Measurements from ENCODE around the gene CRIP1.

The CRIP1 gene

GRCh38 chr14:105485739-105486162 lies 935 bp upstream of the CRIP1 start:
- TF ChIP-seq CTCF (IDR thresholded peaks at IDR 0.05; ENCODE audit: insufficient read depth, low read length, poor library complexity, severe bottlenecking): peak; percentile 28
- TF ChIP-seq EZH2phosphoT487 (conservative IDR thresholded peaks at IDR 0.05; ENCODE audit: low read length): 0 out of 2 replicates have a peak, but pooled peaks have one; percentile 79
- Histone ChIP-seq H3K4me2 (ENCODE audit: low read depth, low read length, poor library complexity, severe bottlenecking) (no peak overlapping the region), H3K9ac (ENCODE audit: low read length) (no peak overlapping the region), H2AFZ (ENCODE audit: low read depth, low read length, severe bottlenecking) (no peak overlapping the region), H3K27ac (ENCODE audit: low read depth, low read length) (no peak overlapping the region), H3K9me3 (ENCODE audit: insufficient read depth, low read length) (no peaks in the 10 kb centered on the region), H4K20me1 (ENCODE audit: low read depth, low read length) (no peaks in the 10 kb centered on the region), H3K27me3 (ENCODE audit: low read length) (no peaks in the 10 kb centered on the region), H3K4me3 (ENCODE audit: insufficient read depth, low read length, poor library complexity, severe bottlenecking) (no peak overlapping the region), H3K36me3 (ENCODE audit: low read length) (no peaks in the 10 kb centered on the region), H3K9me2 (replicated peaks; ENCODE audit: insufficient read depth, low read length) (no peaks in the 10 kb centered on the region), H3F3A (ENCODE audit: insufficient read depth) (no peaks in the 10 kb centered on the region), H3K79me2 (ENCODE audit: insufficient read depth, low read length) (no peaks in the 10 kb centered on the region)

- TF ChIP-seq CTCF (IDR thresholded peaks at IDR 0.05; ENCODE audit: insufficient read depth, low read length, poor library complexity, severe bottlenecking) (no peak), EZH2phosphoT487 (conservative IDR thresholded peaks at IDR 0.05; ENCODE audit: low read length) (no peak)
- peak overlapping the region; percentile 53 for H3K9ac ChIP-seq (ENCODE audit: low read length)
- no peaks in the 10 kb centered on the region for H3K27me3 ChIP-seq (ENCODE audit: low read length)
- H4K20me1 ChIP-seq (ENCODE audit: low read depth, low read length): no peaks in the 10 kb centered on the region
- no peak overlapping the region for H3K27ac ChIP-seq (ENCODE audit: low read depth, low read length)
- no peaks in the 10 kb centered on the region for H3K9me3 ChIP-seq (ENCODE audit: insufficient read depth, low read length)
- peak overlapping the region; percentile 54 for H3K4me2 ChIP-seq (ENCODE audit: low read depth, low read length, poor library complexity, severe bottlenecking)
- no peaks in the 10 kb centered on the region for H3K36me3 ChIP-seq (ENCODE audit: low read length)
- H3K4me3 ChIP-seq (ENCODE audit: insufficient read depth, low read length, poor library complexity, severe bottlenecking): peak overlapping the region; percentile 50
- H3F3A ChIP-seq (ENCODE audit: insufficient read depth): peaks cover 3% of the 10 kb centered on the region; the same call in 1 of the 2 replicates
- H3K79me2 ChIP-seq (ENCODE audit: insufficient read depth, low read length): no peaks in the 10 kb centered on the region
- H2AFZ ChIP-seq (ENCODE audit: low read depth, low read length, severe bottlenecking): peak overlapping the region; percentile 9
- no peaks in the 10 kb centered on the region for H3K9me2 ChIP-seq (replicated peaks; ENCODE audit: insufficient read depth, low read length)
Measured at GRCh38 chr14:105486974-105487448, 325 bp downstream of the CRIP1 start.

GRCh38 chr14:105487449-105487985 lies 831 bp downstream of the CRIP1 start:
- Histone ChIP-seq H3K9me3 (ENCODE audit: insufficient read depth, low read length) (no peaks in the 10 kb centered on the region), H3K9ac (ENCODE audit: low read length) (peak overlapping the region; percentile 53), H3K4me3 (ENCODE audit: insufficient read depth, low read length, poor library complexity, severe bottlenecking) (peak overlapping the region; percentile 50), H3K27ac (ENCODE audit: low read depth, low read length) (no peak overlapping the region), H3K4me2 (ENCODE audit: low read depth, low read length, poor library complexity, severe bottlenecking) (peak overlapping the region; percentile 54), H3K27me3 (ENCODE audit: low read length) (no peaks in the 10 kb centered on the region), H3K36me3 (ENCODE audit: low read length) (no peaks in the 10 kb centered on the region), H3K9me2 (replicated peaks; ENCODE audit: insufficient read depth, low read length) (no peaks in the 10 kb centered on the region), H2AFZ (ENCODE audit: low read depth, low read length, severe bottlenecking) (peak overlapping the region; percentile 9), H3K79me2 (ENCODE audit: insufficient read depth, low read length) (no peaks in the 10 kb centered on the region), H4K20me1 (ENCODE audit: low read depth, low read length) (no peaks in the 10 kb centered on the region), H3F3A (ENCODE audit: insufficient read depth) (peaks cover 5% of the 10 kb centered on the region; the same call in 1 of the 2 replicates)
- TF ChIP-seq CTCF (IDR thresholded peaks at IDR 0.05; ENCODE audit: insufficient read depth, low read length, poor library complexity, severe bottlenecking) (no peak), EZH2phosphoT487 (conservative IDR thresholded peaks at IDR 0.05; ENCODE audit: low read length) (no peak)

All from SU-DHL-6 (cell line).